Measurements from ENCODE around the gene HSDL1.

DNA sequence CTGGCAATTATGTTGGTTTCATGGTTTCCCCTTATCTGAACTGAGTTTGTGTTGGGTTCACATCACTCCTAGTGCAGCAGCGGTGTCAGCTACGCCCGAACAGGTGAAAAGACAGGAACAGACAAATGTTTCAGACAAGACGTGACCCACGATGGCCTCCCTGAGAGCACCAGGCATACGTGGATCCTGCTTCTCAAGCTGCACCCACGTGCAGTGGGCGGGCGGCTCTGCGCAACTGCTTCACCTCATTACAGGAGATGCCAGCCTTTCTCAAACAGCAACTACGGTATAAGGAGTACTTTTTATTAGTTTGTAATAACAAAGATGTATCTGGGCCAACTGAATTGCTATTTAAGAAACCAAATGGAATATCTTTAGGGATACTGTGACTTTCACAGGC is 69.6 kb downstream of the HSDL1 start:
- TF ChIP-seq, protein P1, sequence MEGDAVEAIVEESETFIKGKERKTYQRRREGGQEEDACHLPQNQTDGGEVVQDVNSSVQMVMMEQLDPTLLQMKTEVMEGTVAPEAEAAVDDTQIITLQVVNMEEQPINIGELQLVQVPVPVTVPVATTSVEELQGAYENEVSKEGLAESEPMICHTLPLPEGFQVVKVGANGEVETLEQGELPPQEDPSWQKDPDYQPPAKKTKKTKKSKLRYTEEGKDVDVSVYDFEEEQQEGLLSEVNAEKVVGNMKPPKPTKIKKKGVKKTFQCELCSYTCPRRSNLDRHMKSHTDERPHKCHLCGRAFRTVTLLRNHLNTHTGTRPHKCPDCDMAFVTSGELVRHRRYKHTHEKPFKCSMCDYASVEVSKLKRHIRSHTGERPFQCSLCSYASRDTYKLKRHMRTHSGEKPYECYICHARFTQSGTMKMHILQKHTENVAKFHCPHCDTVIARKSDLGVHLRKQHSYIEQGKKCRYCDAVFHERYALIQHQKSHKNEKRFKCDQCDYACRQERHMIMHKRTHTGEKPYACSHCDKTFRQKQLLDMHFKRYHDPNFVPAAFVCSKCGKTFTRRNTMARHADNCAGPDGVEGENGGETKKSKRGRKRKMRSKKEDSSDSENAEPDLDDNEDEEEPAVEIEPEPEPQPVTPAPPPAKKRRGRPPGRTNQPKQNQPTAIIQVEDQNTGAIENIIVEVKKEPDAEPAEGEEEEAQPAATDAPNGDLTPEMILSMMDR (conservative IDR thresholded peaks at IDR 0.05 in 1 of 2, IDR thresholded peaks at IDR 0.05 in 1 of 2; ENCODE audit: low read depth in 1 of 2, low read length in 2 of 2): no peak
- no peak for TF ChIP-seq EZH2 (IDR thresholded peaks at IDR 0.05; ENCODE audit: low read length, missing control alignments)

Measured in fibroblast of lung (primary cell).